ENCODE data around the gene MDFIC2.

DNA sequence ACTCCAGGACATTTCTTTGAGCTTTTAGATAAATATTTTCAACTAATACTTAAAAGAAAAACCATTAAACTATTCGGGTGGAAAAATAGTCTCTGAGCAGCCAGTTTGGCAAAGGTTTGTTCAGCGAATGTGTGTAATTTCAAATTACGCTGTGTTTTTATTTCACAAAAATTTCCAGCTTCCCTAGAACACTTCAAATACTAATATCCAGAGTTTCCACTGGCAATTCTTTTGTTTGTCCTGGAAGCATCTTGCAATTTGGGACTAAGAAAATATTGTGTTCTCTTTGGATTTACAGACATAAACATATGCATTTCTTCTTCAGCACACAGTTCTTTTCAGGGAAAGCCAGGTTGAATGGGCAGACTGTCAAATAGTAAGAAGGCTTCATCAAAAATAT is 61.9 kb downstream of the MDFIC2 start:
- no peak for TF ChIP-seq MYC (IDR thresholded peaks at IDR 0.05; ENCODE audit: low read depth, low read length)
- TF ChIP-seq, protein P1, sequence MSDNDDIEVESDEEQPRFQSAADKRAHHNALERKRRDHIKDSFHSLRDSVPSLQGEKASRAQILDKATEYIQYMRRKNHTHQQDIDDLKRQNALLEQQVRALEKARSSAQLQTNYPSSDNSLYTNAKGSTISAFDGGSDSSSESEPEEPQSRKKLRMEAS (IDR thresholded peaks at IDR 0.05; ENCODE audit: insufficient read depth, insufficient read length) = no peak
- TF ChIP-seq, protein P2, sequence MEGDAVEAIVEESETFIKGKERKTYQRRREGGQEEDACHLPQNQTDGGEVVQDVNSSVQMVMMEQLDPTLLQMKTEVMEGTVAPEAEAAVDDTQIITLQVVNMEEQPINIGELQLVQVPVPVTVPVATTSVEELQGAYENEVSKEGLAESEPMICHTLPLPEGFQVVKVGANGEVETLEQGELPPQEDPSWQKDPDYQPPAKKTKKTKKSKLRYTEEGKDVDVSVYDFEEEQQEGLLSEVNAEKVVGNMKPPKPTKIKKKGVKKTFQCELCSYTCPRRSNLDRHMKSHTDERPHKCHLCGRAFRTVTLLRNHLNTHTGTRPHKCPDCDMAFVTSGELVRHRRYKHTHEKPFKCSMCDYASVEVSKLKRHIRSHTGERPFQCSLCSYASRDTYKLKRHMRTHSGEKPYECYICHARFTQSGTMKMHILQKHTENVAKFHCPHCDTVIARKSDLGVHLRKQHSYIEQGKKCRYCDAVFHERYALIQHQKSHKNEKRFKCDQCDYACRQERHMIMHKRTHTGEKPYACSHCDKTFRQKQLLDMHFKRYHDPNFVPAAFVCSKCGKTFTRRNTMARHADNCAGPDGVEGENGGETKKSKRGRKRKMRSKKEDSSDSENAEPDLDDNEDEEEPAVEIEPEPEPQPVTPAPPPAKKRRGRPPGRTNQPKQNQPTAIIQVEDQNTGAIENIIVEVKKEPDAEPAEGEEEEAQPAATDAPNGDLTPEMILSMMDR (IDR thresholded peaks at IDR 0.05; ENCODE audit: extremely low read depth in 1 of 2, insufficient read depth in 1 of 2, low read depth in 1 of 2, low read length in 2 of 2) = no peak
- TF ChIP-seq POLR2A (IDR thresholded peaks at IDR 0.05; ENCODE audit: low read depth, low read length) = no peak
